D721Med (cell line): ENCODE results near the gene SEMA7A.

ENCODE experiments used
- DNase-seq: peaks from one replicate; pipeline ENCODE4 v3.0.0; 2011; ENCODE audit warnings: low spot score; ENCODE audit not compliant: insufficient read length
- FAIRE-seq: peaks from 2 replicates; lab custom pipeline; 2011; peaks lifted over from hg19 to GRCh38; lab: Jason Lieb, UNC
- TF ChIP-seq, protein P1 (sequence below): IDR thresholded peaks from 2 replicates; pipeline ENCODE4 v1.5.1; 2012; ENCODE audit warnings: mild to moderate bottlenecking, control low read depth; ENCODE audit not compliant: insufficient read depth; ENCODE audit errors: missing control alignments

The SEMA7A gene

DNA sequence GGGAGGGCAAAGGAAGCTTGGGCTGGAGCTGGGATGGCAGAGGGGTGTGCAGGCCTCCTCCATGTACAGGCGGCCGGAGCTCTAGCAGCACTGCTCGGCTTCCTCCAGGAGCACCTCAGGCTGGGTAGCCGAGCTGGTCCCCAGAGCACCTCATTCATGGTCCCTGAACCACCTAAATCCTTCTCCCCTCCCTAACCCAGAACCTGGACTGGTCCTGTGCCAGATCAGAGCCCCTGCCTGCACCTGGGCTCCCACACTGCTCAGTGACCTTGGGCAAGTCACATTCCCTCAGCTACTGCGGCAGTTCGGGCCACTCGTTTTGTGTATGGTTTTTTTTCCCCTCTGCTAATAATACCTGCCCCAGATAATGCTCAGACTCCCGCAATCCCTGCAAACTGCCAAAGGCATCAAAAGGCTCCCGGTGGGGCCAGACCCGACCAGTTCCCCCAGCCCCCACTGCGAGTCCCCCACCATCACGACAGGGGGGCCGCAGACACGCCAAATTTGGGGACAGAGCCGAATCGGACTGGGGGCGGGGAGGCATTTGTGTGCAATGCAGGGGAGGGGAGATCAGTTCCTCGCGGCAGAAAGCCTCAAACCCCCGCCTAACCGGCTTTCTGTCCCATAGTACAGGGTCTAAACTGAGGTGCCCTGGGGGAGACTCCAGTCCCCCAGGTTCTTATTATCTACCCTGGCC is 1.3 kb downstream of the SEMA7A start:
- FAIRE-seq (no peak), DNase-seq (no peak)
- TF ChIP-seq, protein P1, sequence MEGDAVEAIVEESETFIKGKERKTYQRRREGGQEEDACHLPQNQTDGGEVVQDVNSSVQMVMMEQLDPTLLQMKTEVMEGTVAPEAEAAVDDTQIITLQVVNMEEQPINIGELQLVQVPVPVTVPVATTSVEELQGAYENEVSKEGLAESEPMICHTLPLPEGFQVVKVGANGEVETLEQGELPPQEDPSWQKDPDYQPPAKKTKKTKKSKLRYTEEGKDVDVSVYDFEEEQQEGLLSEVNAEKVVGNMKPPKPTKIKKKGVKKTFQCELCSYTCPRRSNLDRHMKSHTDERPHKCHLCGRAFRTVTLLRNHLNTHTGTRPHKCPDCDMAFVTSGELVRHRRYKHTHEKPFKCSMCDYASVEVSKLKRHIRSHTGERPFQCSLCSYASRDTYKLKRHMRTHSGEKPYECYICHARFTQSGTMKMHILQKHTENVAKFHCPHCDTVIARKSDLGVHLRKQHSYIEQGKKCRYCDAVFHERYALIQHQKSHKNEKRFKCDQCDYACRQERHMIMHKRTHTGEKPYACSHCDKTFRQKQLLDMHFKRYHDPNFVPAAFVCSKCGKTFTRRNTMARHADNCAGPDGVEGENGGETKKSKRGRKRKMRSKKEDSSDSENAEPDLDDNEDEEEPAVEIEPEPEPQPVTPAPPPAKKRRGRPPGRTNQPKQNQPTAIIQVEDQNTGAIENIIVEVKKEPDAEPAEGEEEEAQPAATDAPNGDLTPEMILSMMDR = no peak

DNA sequence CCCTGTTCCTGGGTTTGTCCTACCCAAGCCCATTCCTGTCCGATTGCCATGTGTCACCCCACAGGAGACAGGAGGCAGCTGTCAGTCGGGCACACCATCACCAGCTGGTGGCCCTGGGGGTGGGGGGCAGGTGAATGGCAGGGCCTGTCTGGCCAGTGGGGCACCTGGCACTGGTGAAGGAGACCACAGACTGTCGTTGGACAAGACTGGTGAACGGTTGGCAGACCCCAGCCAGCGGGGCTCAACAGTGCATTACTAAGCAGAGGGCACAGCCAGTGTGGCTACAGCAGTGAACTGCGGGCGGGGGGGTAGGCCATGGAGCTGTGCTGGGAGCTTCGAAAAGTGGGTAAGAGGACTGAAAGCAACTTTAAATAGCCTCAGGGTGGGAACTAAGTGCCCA is 2.1 kb downstream of the SEMA7A start:
- FAIRE-seq (no peak), DNase-seq (no peak)
- TF ChIP-seq, protein P1 = no peak

DNA sequence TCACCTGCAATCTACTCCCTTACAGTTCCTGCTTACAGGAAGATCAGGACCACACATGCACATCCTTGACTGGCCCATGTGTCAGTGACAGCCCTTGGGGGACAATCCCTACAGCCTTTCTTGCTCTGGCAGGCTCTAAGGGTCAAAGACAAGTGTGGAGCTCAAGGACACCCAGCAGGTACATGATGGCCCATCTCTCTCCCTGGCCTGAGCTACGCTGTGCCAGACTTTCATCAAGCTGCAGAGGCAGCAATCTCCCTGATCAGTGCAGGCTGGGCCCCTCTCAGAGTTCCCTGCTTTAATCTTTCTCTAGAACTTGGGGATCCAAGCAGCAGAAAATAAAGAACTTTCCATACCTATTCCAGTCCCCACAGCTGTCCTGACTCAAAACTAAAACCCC is 2.6 kb downstream of the SEMA7A start:
- no peak for FAIRE-seq
- no peak for DNase-seq
- TF ChIP-seq, protein P1 = no peak

DNA sequence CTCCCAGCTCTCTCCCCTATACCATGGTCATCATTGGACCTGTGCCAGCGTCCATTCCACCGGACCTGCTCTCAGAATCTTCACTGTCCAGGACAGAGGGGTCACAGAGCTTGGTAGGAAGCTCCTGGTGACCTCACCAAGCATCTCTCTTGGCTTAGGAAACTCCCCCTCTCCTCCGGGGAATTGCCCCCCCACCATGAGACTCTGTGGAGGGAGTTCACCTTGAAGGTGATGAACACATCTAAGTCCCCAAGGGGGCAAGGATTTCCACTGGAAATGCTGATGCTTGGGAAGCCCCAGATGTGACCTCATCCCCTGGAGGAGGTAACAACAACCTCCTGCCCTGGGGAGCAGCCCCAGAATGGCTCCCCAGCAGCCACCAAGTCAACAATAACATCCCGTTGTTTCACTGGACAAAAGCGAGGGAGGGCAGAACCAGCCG is 3.2 kb downstream of the SEMA7A start:
- FAIRE-seq = no peak
- TF ChIP-seq, protein P1 = no peak
- DNase-seq = no peak

DNA sequence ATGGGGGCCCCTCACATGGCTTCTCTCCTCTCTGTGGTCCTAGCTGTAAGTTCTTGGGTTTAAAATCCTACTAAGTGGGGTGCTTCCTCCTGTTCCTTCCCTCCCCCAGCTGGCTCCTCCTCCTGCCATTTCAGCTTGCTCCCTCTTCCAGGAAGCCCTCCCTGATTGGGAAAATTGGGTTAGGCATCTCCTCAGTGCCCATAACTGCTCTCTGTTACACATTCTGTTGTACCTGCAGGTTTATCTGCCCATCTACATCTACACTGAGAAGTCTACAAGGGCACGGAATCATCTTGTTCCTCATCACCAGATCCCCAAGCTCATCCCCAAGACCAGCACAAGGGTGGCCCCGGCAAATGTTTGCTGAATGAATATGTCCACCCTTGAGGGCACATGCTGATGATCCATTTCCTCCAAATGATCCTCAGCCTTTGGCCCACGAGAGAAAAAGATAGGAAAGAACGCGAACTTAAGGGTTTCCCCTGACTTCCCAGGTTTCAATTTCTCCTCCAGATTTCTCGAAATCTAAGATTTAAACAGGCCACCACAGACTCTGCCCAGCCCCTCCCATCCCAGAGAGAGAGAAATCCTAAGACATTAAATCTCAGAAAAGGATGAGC is 3.9 kb downstream of the SEMA7A start:
- TF ChIP-seq, protein P1 = no peak
- FAIRE-seq (no peak), DNase-seq (no peak)

DNA sequence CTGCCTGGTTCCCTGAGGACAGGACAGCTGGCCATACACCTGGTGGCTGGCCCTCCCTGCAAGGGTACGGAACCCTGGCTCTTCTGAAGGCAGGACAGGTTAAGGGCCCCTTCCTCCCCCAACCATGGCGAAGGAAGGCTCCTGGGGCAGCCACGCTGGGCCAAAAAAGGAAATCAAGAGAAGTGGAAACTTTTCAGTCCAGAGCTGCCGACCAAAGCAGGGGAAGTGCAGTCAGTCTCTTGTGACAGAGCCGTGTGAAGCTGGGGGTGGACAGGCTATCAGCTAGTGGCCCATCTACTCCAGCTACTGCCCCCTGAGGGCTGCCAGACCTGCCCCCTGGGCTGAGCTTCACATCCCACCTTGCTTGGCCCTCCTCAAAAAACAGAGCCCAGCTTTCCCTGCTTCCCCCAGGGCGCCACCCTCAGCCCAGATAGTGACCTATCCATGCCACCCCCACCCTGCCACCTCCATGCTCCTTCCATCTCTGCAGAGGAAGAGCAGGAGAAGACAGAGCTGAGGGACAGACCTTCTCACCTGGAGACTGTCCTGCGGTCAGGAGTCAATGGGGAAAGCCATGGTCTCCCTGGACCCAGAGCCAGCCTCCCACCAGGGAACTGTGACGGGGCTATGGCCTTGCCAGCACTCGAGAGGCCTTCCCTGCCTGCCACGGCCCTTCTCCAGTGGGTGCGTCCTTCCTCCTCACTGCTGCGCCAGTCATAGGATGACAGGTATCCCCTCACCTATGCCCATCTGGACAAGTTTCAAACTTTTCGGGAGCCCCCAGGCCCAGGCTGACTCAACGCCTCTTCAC is 4.6 kb downstream of the SEMA7A start:
- no peak for FAIRE-seq
- no peak for DNase-seq
- TF ChIP-seq, protein P1 = no peak
